OCI-LY3 (cell line): ENCODE results near the gene CYB561D1.

Experiments used
- CTCF ChIP-seq: fragments of 200-600, 300-600 bp; sonication (generic); IDR thresholded peaks from 2 replicates; pipeline ENCODE4 v1.5.1; 2014; ENCODE audit warnings: antibody characterized with exemption, low read length, low read depth
- EZH2phosphoT487 ChIP-seq: fragments of 200-600 bp; shearing (Covaris generic); IDR thresholded peaks from 2 replicates; pipeline ENCODE4 v1.6.1; 2018; ENCODE audit warnings: antibody characterized with exemption, mixed run types, low read depth

GRCh38 chr1:109547463-109548320, 53.8 kb downstream of the CYB561D1 start:
- TF ChIP-seq EZH2phosphoT487 (no peak), CTCF (no peak)
